IMR-90 (cell line): ENCODE measurements around the gene MBNL3.

Experiments
- CTCF ChIP-seq: conservative IDR thresholded peaks from 2 replicates; pipeline ENCODE4 v1.5.1; 2012; ENCODE audit warnings: mild to moderate bottlenecking, low read depth, low read length, improper control_type of control experiment
- MXI1 ChIP-seq: IDR thresholded peaks from 2 replicates; pipeline ENCODE4 v1.6.1; 2012; ENCODE audit warnings: low read depth, mild to moderate bottlenecking, low read length, moderate library complexity, borderline replicate concordance
- POLR2A ChIP-seq: IDR thresholded peaks from 2 replicates; pipeline ENCODE4 v1.6.1; 2012; ENCODE audit warnings: mild to moderate bottlenecking, low read depth, low read length
- RAD21 ChIP-seq: IDR thresholded peaks from 2 replicates; pipeline ENCODE4 v1.6.1; 2012; ENCODE audit warnings: low read length, improper control_type of control experiment
- RFX5 ChIP-seq: IDR thresholded peaks from 2 replicates; pipeline ENCODE4 v1.8.0; 2012; ENCODE audit warnings: low read depth, mild to moderate bottlenecking, low read length, moderate library complexity
- USF2 ChIP-seq: fragments of 150-350 bp; IDR thresholded peaks from 2 replicates; pipeline ENCODE4 v1.6.1; 2017; ENCODE audit warnings: mild to moderate bottlenecking, antibody characterized with exemption, low read length, low read depth

- no peak for TF ChIP-seq CTCF
- no peak for TF ChIP-seq RAD21
- TF ChIP-seq POLR2A: no peak
- no peak for TF ChIP-seq USF2
- TF ChIP-seq RFX5: no peak
- TF ChIP-seq MXI1: no peak
Observed at GRCh38 chrX:132367984-132368383, 120.9 kb downstream of the MBNL3 start.
